Omental fat pad (tissue), 4 donors: ENCODE measurements around the gene STX18. TPM values are rescaled to one million over a fixed set of nuclear protein-coding genes. Genes with fewer than 3 reads are reported as not detected.

Experiments used
- ATAC-seq: fragments of 150-250 bp; one replicate; pipeline ENCODE4 v1.9.1; 2016; ENCODE audit warnings: mild to moderate bottlenecking, moderate library complexity; ENCODE audit not compliant: low FRiP score
- DNase-seq: peaks from one replicate; pipeline ENCODE4 v3.0.0-alpha.2; 2019; ENCODE audit warnings: low spot score
- CTCF ChIP-seq, 3 donors: fragments of 450-650 bp; IDR thresholded peaks; one replicate each; pipeline ENCODE4 v1.5.1; 2016 to 2017; ENCODE audit warnings: antibody characterized with exemption in 3 of 3, mild to moderate bottlenecking in 3 of 3, moderate library complexity in 2 of 3
- total RNA-seq, 4 donors: library from RNA; depleted of rRNA; stranded (reverse); fragments of >200 nt; gene quantifications; one replicate each; pipeline ENCODE4 v1.1.0, GENCODE V29; 2016

STX18 gene
- total RNA-seq, 4 donors from 2014 or later: 17.7 to 30.1 (median 23.0) TPM

- ATAC-seq (no peak), DNase-seq (no peak)
Observed at GRCh38 chr4:4535590-4535989, 6.3 kb downstream of the STX18 start.

GRCh38 chr4:4534515-4535145, 7.2 kb downstream of the STX18 start:
- no peak for ATAC-seq
- DNase-seq: no peak
- TF ChIP-seq CTCF (IDR thresholded peaks at IDR 0.05): no peak

More at GRCh38 chr4:4535590-4535989, 6.3 kb downstream of the STX18 start:
- no peak for TF ChIP-seq CTCF (IDR thresholded peaks at IDR 0.05)

GRCh38 chr4:4533461-4534169, 8.2 kb downstream of the STX18 start:
- DNase-seq: no peak
- TF ChIP-seq CTCF (IDR thresholded peaks at IDR 0.05): no peak
- ATAC-seq: no peak

- ATAC-seq (no peak), DNase-seq (no peak)
- TF ChIP-seq CTCF (IDR thresholded peaks at IDR 0.05): no peak
Observed at GRCh38 chr4:4532371-4533154, 9.3 kb downstream of the STX18 start.

- TF ChIP-seq CTCF (IDR thresholded peaks at IDR 0.05): no peak
- DNase-seq (no peak), ATAC-seq (no peak)
Observed at GRCh38 chr4:4529392-4529791, 12.5 kb downstream of the STX18 start.

- DNase-seq: no peak
- ATAC-seq: no peak
- no peak for TF ChIP-seq CTCF (IDR thresholded peaks at IDR 0.05)
Observed at GRCh38 chr4:4526401-4526800, 15.4 kb downstream of the STX18 start.
